Measurements from ENCODE around the gene CECR2.

The CECR2 gene

GRCh38 chr22:17606496-17606895 lies 237.2 kb downstream of the CECR2 start:
- Histone ChIP-seq H3K4me3 (replicated peaks; ENCODE audit: low read depth, low read length) (no peak overlapping the region), H3K27me3 (replicated peaks; ENCODE audit: control insufficient read depth, insufficient read depth, low read length) (no peaks in the 10 kb centered on the region), H3K36me3 (ENCODE audit: control insufficient read depth, insufficient read depth, low read length) (peaks cover 2% of the 10 kb centered on the region)
- DNase-seq (ENCODE audit: extremely low read depth, insufficient read length): no peak
- TF ChIP-seq, protein P1, sequence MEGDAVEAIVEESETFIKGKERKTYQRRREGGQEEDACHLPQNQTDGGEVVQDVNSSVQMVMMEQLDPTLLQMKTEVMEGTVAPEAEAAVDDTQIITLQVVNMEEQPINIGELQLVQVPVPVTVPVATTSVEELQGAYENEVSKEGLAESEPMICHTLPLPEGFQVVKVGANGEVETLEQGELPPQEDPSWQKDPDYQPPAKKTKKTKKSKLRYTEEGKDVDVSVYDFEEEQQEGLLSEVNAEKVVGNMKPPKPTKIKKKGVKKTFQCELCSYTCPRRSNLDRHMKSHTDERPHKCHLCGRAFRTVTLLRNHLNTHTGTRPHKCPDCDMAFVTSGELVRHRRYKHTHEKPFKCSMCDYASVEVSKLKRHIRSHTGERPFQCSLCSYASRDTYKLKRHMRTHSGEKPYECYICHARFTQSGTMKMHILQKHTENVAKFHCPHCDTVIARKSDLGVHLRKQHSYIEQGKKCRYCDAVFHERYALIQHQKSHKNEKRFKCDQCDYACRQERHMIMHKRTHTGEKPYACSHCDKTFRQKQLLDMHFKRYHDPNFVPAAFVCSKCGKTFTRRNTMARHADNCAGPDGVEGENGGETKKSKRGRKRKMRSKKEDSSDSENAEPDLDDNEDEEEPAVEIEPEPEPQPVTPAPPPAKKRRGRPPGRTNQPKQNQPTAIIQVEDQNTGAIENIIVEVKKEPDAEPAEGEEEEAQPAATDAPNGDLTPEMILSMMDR (IDR thresholded peaks at IDR 0.05; ENCODE audit: insufficient read depth, low read length, poor library complexity, severe bottlenecking): no peak

Data from GM06990 (cell line).